ENCODE measurements around the gene GPR107.

GRCh38 chr9:130003943-130004552 lies 49.7 kb upstream of the GPR107 start:
- TF ChIP-seq CTCF (IDR thresholded peaks at IDR 0.05) (no peak), POLR2A (IDR thresholded peaks at IDR 0.05) (no peak)
